ENCODE measurements around the gene CST6.
"Not testable (repeated sequence)": the region's sequence is repeated elsewhere in the genome, so short reads cannot be mapped to it uniquely, and the experiment has no call there.

Gene CST6

DNA sequence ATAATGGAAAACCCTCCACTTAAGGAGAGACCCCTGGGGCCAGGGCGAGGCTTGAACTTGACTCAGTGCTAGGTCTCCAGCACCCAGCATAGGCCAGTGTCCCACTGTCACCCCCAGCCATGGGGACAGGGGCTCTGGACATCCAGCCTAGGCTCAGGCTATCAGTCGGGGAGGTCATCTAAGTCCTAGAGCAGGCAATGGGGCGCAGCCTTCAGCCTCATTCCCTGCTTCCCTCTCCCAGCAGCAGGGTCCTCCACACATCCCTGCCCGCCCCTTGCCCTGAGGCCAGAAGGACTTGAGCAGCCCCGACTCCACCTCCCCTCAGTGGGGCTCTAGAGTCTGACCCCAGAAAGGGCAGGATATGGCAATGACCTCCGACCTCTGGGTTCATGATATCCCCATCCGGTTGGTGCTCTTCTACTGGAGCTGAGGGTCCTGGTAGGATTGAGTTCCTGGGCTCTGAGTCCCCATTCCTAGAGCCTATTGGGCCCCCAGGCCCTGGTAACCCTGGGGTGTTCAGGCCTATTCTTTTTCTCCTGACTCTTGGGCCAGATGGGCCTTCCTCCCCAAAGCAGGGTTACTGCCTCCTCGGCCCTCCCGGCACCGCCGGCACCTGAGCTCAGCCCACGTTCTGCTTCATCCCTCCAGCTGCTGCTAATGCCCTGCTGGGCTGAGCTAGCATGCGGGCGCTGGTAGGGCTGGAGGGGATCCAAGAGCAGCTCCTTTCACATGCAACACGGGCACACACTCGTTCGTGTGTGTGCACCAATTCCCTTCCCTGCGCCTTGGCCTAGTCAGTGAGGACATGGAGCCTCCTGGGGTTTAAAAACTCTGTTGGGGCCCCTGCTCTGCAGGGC lies 4.4 kb downstream of the CST6 start:
- no peak for DNase-seq

- no peak for DNase-seq
Measured at GRCh38 chr11:66016793-66017177, 5.0 kb downstream of the CST6 start.

DNA sequence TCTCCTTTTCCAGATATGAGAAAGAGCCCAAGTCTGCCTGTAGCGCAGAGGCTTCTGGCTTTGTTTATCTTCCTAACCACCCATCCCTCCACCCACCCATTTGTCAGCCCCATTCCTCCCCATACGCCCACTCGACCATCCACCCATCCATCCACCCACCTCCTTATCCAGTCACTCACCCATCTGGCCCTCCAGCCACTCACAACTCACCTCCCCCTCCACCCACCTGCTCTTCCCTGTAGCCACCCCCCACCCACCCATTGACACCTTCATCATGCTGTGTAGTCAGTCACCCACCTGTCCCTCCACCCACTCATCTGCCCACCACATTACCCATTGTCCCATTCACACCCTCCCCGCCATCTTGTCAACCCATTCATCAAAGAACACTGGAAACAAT lies 5.5 kb downstream of the CST6 start:
- no peak for DNase-seq

DNA sequence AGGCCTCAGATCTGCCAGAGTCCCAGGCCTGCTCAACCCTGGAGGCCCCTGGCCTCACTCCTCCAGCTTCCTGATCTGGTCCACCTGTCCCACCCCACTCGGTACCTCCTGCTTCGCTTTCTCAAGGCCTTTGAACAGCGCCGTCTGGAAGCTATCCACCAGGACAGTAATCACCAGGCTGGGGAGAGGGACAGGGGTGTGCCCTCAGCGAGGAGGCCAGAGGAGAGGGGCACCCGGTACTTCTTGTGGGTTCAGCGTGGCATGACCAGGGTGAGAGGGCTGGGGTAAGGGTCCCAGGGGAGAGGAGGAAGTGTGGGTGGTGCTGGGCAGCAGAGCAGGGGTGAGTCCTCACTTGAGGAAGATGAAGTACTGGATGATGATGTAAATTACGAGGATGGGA lies 8.4 kb downstream of the CST6 start:
- DNase-seq: no peak

DNA sequence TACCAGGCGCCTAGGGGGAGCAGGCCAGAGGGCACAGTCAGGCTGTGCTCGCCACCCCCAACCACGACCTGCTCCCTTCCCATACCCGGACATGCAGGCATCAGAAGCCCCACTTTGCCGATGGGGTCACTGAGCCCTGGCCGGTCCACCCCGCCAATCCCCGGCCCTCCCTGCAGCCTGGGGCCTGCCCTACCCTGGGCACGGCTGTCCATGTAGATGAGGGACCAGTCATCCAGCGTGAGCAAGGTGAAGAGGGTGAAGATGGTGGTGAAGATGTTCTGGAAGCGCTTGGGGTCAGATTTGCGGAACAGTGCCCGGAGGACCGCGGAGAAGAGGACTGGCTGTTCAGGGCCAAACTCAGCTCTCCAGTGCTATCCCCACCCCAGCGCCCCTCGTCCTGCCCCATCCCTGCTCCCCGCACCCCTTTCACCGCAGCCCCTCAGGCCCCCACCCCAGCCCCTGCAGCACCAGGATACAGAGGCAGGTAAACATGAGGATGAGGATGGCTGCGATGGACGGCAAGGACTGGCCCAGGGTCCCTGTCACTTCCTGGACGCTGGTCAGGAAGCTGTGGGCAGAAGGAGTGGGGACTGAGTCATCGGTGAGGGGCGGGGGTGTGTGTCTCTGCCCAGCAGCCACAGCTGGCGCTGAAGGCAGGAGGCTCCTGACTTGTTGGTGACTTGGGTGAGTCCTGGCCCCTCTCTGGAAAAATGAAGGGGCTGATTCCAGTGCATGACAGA lies 9.0 kb downstream of the CST6 start:
- no peak for DNase-seq

- DNase-seq: peak; percentile 82
Measured at GRCh38 chr11:66022401-66023185, 10.8 kb downstream of the CST6 start.

DNA sequence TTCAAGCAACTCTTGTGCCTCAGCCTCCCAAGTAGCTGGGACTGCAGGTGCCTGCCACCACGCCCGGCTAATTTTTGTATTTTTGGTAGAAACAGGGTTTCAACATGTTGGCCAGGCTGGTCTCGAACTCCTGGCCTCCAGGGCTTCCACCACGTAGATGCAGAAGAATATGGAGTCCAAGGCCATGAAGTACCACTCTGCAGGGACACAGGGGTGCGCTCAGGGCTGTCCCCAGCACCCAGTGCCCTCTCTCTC lies 11.3 kb downstream of the CST6 start:
- not testable (repeated sequence) for DNase-seq

- DNase-seq: no peak
Measured at GRCh38 chr11:66026017-66026529, 14.3 kb downstream of the CST6 start, which contains the start of gene CATSPER1. Gene CATSPER1 (minus strand): TSS chr11:66026479. CDS start chr11:66026379, 100 bp downstream.

DNA sequence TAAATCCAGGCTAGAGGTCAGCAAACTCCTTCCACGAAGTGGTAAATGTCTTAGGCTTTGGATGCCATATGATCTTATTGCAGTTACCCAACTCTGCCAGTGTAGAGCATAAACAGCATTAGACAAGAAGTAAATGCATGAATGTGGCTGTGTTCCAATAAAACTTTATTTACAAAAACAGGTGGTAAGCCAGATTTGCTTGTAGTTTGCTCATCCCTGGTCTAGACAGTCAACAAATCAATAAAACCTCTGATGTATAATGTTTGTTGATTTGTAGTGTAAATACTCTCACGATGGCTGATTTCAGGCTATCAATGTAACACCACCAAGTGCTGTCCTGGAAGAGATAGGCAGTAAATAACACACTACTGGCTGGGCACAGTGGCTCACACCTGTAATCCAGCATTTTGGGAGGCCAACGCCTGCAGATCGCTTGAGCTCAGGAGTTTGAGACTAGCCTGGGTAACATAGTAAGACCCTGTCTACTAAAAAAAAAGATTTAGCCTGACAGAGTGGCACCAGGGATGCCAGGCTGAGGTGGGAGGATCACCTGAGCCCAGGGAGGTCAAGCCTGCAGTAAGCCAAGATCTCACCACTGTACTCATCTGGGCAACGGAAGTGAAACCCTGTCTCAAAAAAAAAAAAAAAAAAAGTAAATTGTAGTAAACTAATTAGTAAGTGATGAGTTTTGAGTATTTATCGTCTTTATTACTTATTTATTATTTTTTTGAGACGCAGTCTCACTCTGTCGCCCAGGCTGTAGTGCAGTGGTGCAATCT lies 21.3 kb downstream of the CST6 start:
- no peak for DNase-seq

DNA sequence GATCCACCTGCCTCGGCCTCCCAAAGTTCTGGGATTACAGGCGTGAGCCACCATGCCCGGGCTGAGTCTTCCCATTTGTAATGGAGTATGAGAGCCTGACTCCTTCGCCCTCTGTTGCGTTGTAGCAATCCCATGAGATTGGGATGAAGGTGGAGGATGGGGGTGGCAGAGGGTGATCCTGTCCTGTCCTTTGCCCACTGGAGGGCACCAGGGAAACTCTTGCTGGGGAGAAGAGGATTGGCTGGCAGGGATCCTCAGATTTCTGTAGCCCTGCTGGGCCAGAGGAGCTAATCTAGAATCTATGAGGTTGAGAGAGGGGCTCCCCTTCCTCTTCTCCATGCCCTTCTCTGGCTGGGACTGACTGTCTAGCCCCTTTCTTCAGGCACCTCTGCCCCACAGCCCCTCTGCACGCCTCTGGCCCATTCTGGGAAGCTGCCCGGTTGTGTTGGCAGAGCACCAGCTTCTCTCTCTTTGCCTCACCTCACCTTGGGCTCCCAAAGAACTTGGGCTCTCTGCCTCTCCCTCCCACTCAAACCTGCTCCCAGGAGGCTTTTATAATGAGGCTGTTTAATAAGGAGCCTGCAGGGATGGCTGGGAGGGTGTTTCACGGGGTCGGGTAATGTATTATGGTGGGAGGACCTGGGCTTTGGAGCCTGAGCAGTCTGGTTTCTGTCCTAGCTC lies 24.0 kb downstream of the CST6 start:
- DNase-seq: no peak

DNA sequence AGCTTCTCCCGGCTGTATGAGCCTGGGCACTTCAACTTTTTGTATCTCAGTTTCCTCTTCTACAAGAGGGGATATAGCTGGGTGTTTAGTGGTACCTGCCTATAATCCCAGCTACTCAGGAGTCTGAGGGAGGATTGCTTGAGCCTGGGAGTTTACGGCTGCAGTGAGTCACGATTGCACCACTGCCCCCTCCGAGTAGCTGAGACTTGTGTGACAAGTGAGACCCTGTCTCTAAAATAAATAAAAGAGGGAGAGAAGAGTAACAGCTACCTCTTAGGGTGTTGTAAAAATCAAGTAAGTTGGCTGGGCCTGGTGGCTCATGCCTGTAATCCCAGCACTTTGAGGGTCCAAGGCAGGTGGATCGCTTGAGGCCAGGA lies 24.5 kb downstream of the CST6 start:
- DNase-seq: no peak

GRCh38 chr11:66037327-66037726 lies 25.5 kb downstream of the CST6 start:
- no peak for DNase-seq

- no peak for DNase-seq
Measured at GRCh38 chr11:66039765-66040164, 28.0 kb downstream of the CST6 start.

DNA sequence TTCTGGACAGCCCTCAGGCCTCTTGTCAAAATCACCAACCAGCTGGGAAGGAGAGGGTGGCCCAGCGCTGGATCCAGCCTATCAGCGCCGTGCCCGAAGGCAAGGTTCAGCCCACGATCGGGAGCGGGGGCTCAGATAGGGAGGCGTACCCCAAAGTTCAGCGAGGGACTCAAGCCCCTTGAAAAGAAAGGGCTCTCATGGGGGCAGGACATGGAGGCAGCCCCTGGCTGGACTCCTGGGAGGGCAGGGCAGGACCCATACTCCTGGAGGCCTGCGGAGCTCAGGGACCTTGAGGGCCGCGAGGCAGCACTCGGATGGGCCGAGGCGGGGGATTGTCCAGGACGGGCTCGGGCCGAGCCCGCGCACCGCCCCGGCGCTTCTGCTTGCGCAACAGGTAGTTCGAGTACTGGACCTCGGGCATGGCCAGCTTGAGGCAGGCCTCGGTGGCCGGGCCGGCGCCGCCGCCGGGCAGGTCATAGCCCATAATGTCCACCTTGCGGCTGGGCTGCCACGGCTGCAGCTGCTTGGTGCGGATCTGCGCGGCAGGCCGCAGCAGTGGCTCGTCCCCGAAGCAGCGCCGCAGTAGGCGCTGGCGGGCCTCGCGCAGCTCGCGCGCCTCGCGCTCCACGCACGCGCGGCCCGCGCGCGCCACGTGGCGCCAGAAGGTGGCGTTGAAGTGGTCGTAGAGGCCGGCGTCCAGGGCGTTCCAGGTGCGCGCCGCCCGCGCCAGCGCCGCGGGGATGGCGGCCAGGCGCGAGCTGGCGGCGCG lies 30.6 kb downstream of the CST6 start:
- DNase-seq: no peak

DNA sequence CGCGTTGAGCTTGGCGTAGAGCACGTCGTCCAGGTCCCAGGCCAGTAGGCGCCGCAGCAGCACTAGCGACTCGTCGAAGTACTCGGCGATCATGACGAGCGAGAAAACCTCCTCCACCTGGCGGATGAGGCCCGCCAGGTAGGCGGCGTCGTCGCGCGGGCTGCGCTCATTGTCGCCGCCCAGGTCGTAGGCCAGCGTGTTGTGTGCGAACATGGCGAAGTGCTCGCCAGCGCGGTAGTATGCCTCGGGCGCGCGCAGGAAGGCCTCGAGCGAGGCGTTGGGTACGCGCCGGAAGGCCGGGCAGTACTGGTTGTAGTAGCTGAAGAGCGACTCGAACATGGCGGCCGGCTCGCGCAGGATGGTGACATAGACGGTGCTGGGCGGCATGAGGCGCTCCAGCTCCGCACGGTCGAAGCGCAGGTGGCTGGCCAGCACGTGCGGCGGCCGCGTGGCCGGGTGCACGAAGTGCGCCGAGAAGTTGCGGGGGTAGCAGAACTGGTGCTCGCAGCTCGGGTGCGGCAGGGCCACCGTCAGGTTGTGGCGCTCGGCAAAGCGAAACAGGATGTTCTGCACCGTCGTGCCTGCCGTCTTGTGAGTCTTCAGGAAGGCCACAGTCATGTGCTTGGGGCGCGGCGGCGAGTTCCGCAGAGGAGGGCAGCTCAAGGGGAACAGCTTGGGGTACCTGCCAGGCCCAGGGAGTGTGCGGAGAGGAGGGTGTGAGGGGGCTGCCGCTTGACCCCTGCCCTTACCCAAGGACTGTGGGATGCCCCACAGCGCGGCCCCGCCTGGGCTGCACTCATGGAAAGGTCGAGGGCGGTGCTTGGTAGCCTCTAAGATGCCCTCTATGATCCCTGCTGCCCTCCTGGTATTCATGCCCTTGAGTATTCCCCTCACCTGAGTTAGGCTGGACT lies 31.4 kb downstream of the CST6 start:
- DNase-seq: no peak

DNA sequence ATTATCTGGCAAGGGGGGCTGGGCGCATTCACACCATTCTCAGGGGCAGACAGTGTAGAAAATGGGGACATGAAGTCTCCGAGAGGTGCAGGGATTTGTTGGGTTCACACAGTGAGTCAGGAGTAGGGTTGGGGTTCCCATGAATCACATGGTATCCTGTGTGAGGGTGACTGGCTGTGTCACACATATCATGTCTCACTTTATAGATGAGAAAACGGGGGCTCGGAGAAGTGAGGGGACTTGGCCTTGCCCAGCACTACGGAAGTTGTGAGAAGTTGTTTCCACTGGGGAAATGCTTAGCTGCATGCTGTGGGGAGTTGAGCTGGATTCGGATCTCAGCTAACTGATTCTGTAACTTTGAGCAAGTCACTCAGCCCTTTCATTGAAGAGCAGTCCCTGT lies 32.9 kb downstream of the CST6 start:
- no peak for DNase-seq

DNA sequence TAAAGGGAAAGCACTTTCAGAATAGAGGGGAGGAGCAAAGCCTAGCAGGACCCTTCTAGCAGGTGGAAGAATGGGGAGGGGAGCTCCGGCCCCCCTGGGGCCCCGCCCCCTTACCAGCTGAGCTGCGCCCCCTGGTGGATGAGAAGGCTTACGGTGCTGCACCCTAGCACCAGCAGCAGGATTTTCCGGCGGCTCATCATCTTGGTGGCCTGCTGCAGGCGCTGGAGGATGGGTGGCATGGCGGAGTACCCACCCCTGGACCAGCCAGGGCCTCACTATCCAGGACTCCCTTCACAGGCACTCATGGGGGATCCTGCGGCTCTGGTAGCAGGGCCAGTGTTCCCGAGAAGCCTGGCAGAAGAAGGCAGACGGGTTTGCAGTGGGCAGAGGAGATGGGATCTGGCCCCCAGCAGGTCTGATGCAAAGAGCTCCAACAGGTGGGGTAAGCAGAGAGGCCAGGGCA lies 33.4 kb downstream of the CST6 start:
- peak; percentile 79 for DNase-seq

GRCh38 chr11:66046901-66047300 lies 35.1 kb downstream of the CST6 start:
- no peak for DNase-seq

DNA sequence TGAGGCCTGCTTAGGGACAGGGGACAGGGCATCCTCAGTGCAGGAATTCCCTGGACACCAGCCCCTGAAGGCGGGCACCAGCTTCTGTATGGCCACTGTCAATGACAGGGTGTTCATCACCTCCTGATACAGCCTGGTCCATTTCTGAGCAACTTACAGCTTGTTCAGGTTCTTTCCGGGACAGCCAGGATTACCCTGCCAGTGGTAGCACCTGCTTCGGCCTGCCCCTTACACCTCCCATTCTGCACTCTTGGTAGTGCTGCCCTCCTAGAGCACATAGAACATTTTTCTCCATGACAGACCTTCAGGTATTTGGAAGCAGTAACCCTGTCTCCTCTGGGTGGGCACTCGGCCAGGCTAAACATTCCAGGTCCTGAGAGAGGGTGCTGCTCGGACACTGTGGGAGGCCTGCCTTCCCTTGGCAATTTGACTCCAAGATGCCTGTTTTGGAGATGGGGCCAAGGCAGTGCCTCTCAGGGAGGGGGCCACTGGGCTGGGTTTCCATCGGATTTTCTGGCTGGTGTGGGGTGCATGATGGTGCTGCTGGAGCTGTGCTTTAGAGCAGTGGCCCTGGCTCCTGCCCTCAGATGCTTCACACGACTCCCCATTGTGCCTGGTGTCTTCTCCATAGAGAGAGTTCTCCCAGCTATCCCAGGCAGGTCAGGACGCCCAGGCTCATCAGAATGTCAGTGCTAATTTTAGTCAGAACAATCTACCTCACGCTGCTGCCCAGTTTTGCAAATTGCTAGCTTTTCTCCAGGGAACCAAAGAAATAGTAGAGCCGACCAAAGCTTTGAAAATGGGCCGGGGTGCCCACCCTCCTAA lies 35.9 kb downstream of the CST6 start:
- DNase-seq: no peak

All from stimulated activated CD4-positive, alpha-beta T cell treated with anti-CD3 and anti-CD28 coated beads, Interleukin-12 subunit alpha, Interleukin-12 subunit beta, amount 100 ng/mL, for 4 hours (primary cell).